HG02798 (cell line): ENCODE measurements around the gene ZNF831.

Experiments used
- ATAC-seq: cut with Tn5 transposase; IDR thresholded peaks from one replicate; pipeline ENCODE4 v1.9.1; 2021; ENCODE audit warnings: mild to moderate bottlenecking; ENCODE audit not compliant: unreplicated experiment, poor library complexity

ZNF831 gene

DNA sequence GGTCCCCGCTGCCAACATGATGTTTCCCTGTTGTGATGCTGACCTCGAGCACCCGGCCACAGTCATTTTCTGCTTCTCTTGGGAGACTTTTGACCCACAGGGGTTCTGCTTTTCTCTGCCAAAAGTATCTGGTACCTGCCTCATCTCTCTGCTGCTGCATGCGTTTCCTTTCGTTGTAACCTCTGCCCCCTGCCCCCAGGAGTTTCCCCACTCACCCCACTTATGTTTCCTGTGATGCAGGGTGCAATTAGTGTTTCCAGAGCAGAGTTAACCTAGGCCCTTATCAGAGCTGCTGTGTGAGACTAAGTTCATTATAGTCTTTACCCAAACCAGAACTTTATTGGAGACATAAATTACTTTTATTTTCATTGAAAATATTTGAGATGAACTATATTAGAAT is 71.6 kb downstream of the ZNF831 start:
- no peak for ATAC-seq

DNA sequence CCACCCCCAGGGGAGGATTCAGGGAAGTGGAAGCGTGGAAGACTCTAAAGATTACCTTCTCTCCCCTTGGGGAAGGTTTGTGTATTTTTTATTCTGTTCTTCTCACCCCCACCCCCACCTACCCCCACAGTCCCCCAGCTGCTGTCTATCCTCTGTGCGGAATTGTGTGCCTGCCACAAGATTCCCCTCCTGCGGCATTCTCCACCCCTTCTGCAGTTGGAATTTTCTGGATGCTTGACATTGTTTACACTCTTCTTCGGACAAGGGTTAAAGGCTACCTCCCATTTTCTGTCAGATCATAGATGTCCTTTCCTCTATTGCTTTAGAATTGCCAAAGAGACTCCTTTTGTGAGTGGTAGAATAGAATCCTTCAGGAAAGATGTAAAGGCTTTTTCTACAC is 76.4 kb downstream of the ZNF831 start:
- no peak for ATAC-seq

GRCh38 chr20:59242714-59243626 is 79.3 kb downstream of the ZNF831 start:
- ATAC-seq, result no peak

DNA sequence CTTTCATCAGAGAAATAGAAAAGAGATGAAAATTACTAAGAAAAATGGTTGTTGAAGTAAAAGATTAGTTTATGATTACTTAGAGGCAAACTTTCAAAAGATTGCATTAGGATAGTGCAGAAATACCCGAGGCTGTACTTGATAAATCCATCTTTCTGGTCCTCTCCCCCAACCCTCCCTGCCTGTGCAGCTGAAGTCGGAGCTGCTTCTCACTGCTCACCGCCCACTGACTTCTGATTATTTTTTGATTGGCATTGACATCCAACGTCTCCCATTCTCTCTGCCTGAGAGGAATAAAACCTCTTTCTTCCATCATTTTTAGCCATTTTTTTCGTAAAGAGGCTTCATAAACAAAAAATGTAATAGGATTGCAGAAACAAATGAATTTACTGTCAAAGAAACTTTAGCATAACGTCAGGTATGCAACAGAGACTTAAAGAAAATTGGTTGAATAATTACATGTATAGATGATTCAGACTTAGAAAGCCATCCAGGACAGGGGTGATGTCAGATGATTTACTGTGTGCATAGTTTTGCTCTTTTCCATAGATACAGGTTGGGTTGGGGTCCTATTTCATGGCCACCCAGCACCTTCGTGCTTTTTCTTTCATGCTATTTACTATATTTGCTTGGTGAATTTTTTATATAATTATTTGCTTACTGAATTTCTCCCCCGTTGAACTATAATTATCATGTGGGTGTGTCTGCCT is 83.2 kb downstream of the ZNF831 start:
- ATAC-seq, result no peak

DNA sequence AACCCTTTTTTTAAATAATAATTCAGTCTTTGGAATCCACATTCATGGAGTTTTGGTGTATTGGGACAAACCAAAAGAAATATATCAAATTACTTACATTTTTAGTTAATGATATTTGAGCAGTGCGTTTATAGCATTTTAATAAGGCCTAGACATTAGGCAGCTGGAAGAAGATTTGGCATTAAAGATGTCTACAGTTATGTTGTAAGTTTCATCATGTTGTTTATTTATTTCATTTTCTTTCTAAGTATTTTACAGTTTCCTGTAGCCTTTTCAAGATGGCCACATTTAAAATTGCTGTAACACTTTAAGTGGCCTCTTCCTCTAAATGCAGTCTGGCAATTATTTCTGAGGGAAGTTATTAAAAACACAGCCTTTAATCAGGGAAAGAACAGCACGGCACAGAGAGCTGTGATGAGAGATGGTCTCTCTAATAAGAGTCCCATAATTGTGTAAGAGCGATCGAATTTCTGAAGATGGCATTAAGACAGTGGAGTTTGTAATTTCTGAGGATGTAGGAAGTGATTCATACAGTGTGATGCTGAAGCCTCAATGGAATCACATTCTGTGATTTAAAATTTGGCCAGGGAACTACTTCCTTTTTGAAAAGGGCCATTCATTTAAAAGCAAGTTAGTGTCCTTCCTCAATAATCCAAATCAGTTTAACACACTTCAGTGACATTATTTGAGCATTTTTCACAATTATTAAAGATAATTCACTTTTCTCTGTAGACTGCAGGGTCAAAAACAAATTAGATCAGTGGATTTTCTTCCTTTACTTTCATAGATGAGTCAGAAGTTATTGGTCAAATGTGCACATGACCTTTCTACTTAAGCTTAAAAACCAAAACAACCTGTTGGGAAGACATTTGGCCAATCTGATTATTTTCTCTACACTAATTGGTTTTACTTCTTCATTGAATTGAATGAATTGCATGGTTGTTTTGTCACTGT is 84.4 kb downstream of the ZNF831 start:
- no peak for ATAC-seq

DNA sequence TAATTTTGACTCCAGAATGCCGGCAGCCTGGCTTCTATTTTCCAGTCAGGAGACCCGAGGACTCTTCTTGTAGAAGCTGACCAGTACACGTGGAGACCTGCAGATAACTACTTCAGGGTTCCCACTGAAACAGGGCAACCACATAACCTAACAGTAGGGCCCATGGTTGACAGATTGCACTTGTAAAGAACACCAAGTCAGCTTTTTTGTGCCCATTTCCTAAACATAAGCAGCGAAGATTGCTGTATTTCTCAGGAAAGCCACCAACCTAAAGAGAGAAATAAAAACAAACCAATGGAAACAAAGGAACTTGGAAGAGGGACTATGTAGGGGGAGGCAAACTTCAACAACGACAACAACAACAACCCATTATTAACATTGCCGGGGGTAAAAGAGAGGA is 86.7 kb downstream of the ZNF831 start:
- no peak for ATAC-seq

- no peak for ATAC-seq
Measured at GRCh38 chr20:59253325-59253724, 89.7 kb downstream of the ZNF831 start.

GRCh38 chr20:59253779-59254319 is 90.2 kb downstream of the ZNF831 start:
- no peak for ATAC-seq

- no peak for ATAC-seq
Measured at GRCh38 chr20:59255256-59255655, 91.6 kb downstream of the ZNF831 start.

DNA sequence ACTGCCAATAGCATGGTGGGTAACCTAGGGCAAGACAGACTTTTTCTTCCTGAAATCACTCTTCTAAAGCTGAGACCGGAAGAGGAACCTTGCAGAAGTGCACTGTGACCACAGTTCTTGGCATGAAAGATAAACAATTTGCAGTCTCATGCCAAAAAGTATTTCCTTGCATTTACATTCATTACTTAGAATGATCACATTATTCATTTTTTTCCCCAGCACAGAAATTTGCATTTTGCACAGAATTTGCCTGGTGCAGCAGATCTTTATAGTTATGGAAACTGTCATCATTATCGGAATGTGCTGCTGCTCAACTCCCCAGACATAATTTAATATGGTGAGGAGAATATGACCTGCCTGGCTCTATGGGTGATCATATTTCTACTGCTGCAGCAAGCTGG is 94.6 kb downstream of the ZNF831 start:
- ATAC-seq, result no peak

DNA sequence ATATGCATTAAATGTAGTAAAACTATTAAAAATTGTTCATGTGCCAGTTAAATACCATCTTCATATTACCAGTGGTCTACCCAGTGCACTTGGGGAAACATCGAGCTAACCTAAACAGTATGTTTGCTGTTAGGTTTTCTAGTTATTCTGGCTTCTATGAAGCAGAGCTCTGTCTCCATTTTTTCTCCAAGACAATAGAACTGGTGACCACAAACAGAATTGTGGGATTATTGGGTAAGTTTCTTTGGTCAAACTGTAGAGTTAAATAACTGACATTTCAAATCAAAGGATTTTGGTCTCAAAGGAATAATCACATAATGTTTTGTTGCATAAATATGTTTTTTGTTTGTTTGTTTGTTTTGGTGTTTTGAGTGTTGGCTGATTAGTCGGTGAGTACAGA is 96.3 kb downstream of the ZNF831 start:
- ATAC-seq, result no peak

DNA sequence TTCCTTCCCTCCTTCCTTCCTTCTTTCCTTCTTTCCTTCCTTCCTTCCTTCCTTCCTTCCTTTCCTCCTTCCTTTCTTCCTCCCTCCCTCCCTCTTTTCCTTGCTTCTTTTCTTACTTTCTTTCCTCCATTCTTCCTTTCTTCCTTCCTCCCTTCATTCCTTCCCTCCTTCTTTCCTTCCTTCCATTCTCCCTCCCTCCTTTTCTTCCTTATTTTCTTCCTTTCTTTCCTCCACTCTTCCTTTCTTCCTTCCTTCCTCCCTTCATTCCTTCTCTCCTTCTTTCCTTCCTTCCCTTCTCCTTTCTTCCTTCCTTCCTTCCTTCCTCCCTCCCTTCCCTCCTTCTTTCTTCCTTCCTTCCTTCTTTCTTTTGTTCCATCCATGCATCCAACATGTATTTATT is 101.7 kb downstream of the ZNF831 start:
- no peak for ATAC-seq

DNA sequence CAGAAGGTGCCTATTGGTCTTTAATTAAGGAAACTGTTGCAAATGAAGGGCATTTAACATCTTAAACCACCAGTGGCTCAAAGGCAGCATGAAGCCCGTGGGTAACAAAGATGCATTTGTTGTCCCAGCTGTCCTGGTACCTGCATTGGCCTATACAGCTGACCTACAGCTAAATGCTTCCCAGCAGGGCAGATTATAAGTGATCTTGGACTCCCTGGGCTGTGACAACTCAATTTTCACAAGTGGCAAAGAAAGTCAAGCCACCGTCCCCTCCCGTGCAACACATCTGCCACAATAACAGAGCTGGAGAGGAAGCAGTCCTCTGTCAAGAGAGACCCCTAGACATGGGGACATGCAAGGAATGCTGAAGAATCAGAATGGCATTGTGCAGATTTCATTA is 105.2 kb downstream of the ZNF831 start:
- ATAC-seq, result no peak

GRCh38 chr20:59269411-59270025 is 105.9 kb downstream of the ZNF831 start:
- no peak for ATAC-seq

DNA sequence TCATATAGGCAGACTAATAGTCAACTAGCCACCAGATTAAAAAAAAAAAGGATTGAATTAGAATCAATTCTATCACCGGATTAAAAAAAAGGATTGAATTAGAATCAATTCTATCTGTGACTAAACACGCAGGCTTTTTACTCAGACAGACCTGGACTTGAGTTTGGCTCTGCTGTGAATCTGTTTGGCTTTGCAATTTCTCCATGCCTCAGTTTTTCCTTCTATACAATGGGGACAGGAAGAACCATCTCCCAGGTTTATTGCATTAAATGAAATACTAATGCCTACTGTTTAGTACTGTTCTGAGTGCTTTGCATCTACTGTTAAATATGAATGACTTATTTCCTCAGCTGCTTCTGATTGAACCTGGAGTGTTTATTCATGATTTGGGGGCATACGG is 106.8 kb downstream of the ZNF831 start:
- no peak for ATAC-seq

GRCh38 chr20:59273739-59274357 is 110.2 kb downstream of the ZNF831 start:
- ATAC-seq, result no peak

DNA sequence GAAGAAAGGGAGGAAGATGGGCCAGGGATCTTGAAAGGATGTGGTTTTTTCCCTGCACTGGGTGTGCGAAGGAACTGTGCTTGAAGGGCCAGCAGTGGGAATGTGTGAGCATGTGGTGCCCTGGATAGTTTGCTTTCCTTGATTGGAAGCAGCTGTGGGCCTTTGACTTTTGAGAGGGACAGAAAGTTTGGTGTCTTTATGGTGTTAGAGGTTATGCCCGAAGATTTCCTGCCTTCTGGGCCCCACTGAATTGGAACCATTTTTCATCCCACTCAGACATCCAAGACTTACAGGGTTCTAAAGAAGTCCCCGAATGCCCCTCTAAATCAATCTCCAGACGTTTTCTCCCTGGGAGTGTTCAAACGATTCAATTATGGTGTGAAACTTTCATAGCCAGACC is 113.3 kb downstream of the ZNF831 start:
- no peak for ATAC-seq

DNA sequence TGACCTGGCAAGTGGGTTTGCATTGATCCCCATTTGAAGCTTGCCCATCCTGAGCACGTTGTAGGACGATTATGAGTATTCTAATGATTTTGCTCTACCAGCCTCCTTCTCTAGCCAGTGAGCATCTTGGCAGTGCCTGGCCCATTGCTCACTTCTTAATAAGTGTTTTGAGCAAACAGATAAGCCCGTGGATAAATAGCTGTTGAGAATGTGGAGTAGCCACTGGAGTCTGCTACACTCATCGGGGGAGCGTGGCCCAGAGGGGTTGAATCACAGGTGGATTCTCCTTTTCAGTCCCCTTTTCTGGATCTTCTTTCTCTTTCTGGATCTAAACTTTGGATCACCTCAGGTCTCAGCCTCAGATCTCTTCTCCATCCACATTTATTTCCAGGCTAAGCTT is 120.8 kb downstream of the ZNF831 start:
- ATAC-seq, result no peak

- ATAC-seq, result no peak
Measured at GRCh38 chr20:59289994-59290393, 126.4 kb downstream of the ZNF831 start.
